Activated CD4-positive, alpha-beta T cell treated with anti-CD3 and anti-CD28 coated beads, Interleukin-2, amount 10 ng/mL, durations not matched to agents 24 days and 14 days (primary cell): ENCODE results near the gene SIN3B. TPM values are rescaled to one million over a fixed set of nuclear protein-coding genes. Genes with fewer than 3 reads are reported as not detected.
"Not testable (repeated sequence)": the region's sequence is repeated elsewhere in the genome, so short reads cannot be mapped to it uniquely, and the experiment has no call there.

ENCODE experiments used
- DNase-seq: peaks from one replicate; pipeline ENCODE4 v3.0.0; 2022
- H3K27ac Mint-ChIP-seq: one replicate; pipeline ENCODE4 v1.8.0; 2022; ENCODE audit warnings: mild to moderate bottlenecking, mixed read lengths
- H3K27me3 Mint-ChIP-seq: one replicate; pipeline ENCODE4 v1.8.0; 2022; ENCODE audit warnings: mixed read lengths
- H3K36me3 Mint-ChIP-seq: one replicate; pipeline ENCODE4 v1.8.0; 2022; ENCODE audit warnings: low read depth, mild to moderate bottlenecking, mixed read lengths
- H3K4me1 Mint-ChIP-seq: one replicate; pipeline ENCODE4 v1.8.0; 2021; ENCODE audit warnings: mixed read lengths
- H3K4me3 Mint-ChIP-seq: one replicate; pipeline ENCODE4 v1.8.0; 2022; ENCODE audit warnings: mild to moderate bottlenecking, moderate library complexity, mixed read lengths
- H3K9me3 Mint-ChIP-seq: one replicate; pipeline ENCODE4 v1.8.0; 2021; ENCODE audit warnings: mixed read lengths
- intact Hi-C: fragments of 100-400 bp; cut with micrococcal nuclease; formaldehyde crosslinking; loops from one replicate; pipeline ENCODE4 v1.15.1; 2023
- total RNA-seq: library from RNA; stranded (reverse); gene quantifications from 2 replicates; pipeline ENCODE4 v1.2.3, GENCODE V29; 2022

SIN3B gene
- total RNA-seq, 1 donor from 2014 or later, result 43.9 TPM

DNA sequence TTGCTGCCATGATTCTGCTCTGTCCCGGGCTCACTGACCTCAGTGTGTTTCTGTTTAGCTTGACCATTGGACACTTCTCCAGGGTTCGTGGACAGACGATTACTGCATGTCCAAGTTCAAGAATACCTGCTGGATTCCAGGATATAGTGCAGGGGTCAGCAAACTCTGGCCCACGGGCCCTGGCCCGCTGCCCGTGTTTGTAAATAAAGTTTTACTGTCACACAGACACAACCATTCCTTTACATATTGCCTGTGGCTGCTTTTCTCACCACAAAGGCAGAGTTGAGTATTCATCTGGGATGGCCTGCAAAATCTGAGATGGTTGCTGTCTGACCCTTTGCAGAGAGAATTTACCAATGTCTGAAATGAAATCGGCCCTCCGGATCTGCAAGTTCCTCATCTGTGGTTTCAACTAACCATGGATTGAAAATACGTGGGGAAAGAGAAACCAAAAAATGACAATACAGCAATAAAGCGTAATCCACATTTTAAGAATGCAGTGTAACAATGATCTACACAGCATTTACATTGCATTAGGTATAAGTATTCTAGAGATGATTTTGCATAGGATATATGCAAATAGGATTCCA lies 33.7 kb downstream of the SIN3B start:
- no peaks in the 10 kb centered on the region for H3K9me3 Mint-ChIP-seq
- peaks cover 24% of the 10 kb centered on the region for H3K36me3 Mint-ChIP-seq
- intact Hi-C loops, result no loop called here
- no peaks in the 10 kb centered on the region for H3K27me3 Mint-ChIP-seq
- no peak overlapping the region for H3K27ac Mint-ChIP-seq
- no peak overlapping the region for H3K4me3 Mint-ChIP-seq
- DNase-seq, result no peak
- H3K4me1 Mint-ChIP-seq, result no peaks in the 10 kb centered on the region

DNA sequence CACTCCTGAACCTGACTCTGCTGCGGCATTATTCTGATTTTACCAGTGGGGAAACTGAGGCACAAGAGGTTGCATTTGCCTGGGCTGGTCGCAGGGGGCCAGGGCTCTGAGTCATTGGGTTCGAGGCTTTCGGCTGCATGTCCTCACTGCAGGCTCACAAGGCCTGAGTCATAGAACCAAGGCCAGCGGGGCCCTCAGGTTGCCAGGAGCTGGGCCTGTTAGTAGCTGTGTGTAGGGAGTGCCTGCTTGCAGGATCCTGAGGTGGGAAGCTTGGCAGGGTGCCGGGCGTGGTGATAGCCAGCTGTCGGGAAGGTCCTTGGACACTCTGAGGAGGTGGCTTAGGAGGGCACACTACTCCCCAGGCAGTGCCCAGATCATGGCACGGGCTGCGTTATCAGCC lies 38.0 kb downstream of the SIN3B start:
- no peak for DNase-seq
- Mint-ChIP-seq H3K4me1 (no peaks in the 10 kb centered on the region), H3K4me3 (no peak overlapping the region), H3K27me3 (no peaks in the 10 kb centered on the region), H3K36me3 (peaks cover 33% of the 10 kb centered on the region), H3K27ac (no peak overlapping the region), H3K9me3 (no peaks in the 10 kb centered on the region)
- intact Hi-C loops, result no loop called here

DNA sequence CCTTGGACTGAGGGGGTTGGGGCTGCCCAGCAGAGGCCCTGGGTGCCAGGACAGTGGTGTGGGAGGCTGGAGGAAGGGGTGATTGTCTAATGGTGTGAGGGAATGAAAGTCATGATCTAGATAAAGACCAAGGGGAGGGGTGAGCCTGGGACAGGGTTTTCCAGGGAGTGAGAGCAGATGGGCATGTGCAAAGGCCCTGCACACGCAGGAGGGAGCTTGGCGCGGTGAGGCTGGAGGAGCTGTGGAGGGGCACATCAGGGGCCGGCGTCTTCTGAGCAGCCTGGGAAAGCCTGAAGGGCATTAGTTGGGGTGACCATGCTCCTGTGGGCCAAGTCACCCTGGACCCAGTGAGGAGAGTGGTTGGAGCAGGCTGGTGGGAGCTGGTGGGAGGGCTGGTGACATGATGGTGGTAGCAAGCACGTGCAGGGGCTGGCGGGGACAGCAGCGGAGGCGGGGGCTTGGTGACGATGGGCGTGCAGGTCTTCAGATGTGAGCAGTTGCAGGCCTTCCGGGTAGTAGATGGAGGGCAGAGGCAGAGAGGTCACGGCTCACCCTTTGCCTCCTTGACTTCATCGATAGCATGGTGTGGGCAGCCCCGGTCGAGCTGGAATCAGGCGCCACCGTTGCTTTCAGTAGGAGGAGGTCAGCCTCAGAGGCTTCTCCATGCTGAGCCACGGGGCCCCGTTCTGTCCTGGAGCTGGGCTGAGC lies 39.4 kb downstream of the SIN3B start:
- Mint-ChIP-seq H3K36me3 (peaks cover 35% of the 10 kb centered on the region), H3K4me1 (no peaks in the 10 kb centered on the region), H3K4me3 (no peak overlapping the region), H3K27ac (no peak overlapping the region), H3K27me3 (no peaks in the 10 kb centered on the region), H3K9me3 (no peaks in the 10 kb centered on the region)
- intact Hi-C loops, result no loop called here
- no peak for DNase-seq

DNA sequence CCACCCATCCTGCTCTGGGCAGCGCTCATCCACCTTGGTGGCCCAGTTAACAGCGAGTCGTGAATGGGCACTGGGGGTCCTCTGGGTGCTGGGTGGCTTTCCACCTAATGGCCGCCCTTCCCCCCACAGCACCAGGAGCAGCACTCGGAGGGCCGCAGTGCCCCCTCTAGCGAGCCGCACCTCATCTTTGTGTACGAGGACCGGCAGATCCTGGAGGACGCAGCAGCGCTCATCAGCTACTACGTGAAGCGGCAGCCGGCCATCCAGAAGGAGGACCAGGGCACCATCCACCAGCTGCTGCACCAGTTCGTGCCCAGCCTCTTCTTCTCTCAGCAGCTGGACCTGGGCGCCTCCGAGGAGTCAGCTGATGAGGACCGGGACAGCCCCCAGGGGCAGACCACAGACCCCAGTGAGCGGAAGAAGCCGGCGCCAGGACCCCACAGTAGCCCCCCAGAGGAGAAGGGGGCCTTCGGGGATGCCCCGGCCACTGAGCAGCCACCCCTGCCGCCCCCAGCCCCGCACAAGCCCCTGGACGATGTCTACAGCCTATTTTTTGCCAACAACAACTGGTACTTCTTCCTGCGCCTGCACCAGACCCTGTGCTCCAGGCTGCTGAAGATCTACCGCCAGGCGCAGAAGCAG lies 40.3 kb downstream of the SIN3B start:
- no peak overlapping the region for H3K4me3 Mint-ChIP-seq
- intact Hi-C loops, result no loop called here
- H3K27me3 Mint-ChIP-seq, result no peaks in the 10 kb centered on the region
- H3K4me1 Mint-ChIP-seq, result peaks cover 4% of the 10 kb centered on the region
- H3K36me3 Mint-ChIP-seq, result peaks cover 38% of the 10 kb centered on the region
- H3K27ac Mint-ChIP-seq, result no peak overlapping the region
- no peak for DNase-seq
- peaks cover 3% of the 10 kb centered on the region for H3K9me3 Mint-ChIP-seq

DNA sequence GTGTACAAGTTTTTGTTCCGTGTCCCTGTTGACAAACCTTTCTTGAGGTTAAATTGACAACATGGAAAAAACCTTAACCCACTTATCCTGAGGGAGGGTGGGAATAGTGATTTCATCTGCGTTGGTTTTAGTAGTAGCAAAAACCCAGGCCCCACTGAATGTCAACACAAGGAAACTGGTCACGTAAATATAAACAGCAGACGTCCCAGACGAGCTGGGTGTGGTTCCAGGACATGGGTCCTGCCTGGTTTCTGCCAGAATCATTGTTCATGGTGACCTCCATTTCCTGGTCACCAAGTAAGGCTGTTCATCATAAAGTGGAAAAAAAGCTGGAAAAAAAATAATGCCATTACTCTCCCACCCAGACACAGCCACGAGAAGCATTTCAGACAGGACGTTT lies 42.7 kb downstream of the SIN3B start:
- Mint-ChIP-seq H3K9me3 (peaks cover 8% of the 10 kb centered on the region), H3K4me3 (no peak overlapping the region), H3K27me3 (no peaks in the 10 kb centered on the region), H3K4me1 (peaks cover 10% of the 10 kb centered on the region), H3K27ac (no peak overlapping the region), H3K36me3 (peaks cover 42% of the 10 kb centered on the region)
- intact Hi-C loops, result no loop called here
- DNase-seq, result no peak

DNA sequence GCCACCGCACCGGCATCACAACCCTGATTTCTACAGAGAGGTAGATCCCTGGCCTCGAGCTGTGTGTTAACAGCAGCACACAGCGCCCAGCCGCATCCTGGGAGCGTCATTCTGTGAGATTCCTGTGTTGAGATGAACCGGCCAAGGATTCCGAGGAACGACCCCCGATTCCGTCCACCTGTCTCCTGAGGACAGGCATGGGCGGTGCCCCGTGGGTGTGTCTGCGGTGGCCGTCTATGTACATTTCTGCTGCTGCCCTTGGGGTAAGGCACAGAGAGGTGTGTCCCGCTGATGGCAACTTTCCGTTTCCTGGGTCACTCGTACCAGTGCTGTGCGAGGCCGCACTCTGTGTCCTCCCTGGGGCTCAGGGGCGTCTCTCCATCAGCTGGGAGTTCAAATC lies 43.5 kb downstream of the SIN3B start:
- intact Hi-C loops, result no loop called here
- Mint-ChIP-seq H3K4me1 (peaks cover 10% of the 10 kb centered on the region), H3K36me3 (peaks cover 50% of the 10 kb centered on the region), H3K9me3 (peaks cover 8% of the 10 kb centered on the region), H3K27me3 (no peaks in the 10 kb centered on the region), H3K4me3 (no peak overlapping the region), H3K27ac (no peak overlapping the region)
- no peak for DNase-seq

DNA sequence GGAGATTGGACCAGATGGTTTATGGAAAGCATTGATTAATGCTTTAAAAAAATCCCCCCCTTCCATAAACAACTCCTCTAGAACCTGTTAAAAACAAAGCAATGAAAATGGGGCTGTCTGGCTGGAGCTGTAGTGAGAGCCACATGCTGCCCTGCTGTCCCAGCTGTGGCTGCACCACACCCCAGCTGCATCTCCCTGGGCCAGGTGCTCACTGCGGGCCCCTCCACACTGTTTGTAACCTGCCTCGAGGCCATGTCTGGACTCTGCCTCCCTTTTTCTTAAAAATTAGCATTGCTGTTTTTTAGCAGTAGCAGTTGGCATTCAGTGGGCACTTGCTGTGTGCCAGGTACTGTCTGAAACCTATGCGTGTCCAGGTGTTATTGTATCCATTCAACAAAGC lies 44.4 kb downstream of the SIN3B start:
- DNase-seq, result no peak
- no peak overlapping the region for H3K4me3 Mint-ChIP-seq
- peaks cover 10% of the 10 kb centered on the region for H3K4me1 Mint-ChIP-seq
- peaks cover 8% of the 10 kb centered on the region for H3K9me3 Mint-ChIP-seq
- peaks cover 49% of the 10 kb centered on the region for H3K36me3 Mint-ChIP-seq
- intact Hi-C loops, result no loop called here
- no peaks in the 10 kb centered on the region for H3K27me3 Mint-ChIP-seq
- H3K27ac Mint-ChIP-seq, result no peak overlapping the region

DNA sequence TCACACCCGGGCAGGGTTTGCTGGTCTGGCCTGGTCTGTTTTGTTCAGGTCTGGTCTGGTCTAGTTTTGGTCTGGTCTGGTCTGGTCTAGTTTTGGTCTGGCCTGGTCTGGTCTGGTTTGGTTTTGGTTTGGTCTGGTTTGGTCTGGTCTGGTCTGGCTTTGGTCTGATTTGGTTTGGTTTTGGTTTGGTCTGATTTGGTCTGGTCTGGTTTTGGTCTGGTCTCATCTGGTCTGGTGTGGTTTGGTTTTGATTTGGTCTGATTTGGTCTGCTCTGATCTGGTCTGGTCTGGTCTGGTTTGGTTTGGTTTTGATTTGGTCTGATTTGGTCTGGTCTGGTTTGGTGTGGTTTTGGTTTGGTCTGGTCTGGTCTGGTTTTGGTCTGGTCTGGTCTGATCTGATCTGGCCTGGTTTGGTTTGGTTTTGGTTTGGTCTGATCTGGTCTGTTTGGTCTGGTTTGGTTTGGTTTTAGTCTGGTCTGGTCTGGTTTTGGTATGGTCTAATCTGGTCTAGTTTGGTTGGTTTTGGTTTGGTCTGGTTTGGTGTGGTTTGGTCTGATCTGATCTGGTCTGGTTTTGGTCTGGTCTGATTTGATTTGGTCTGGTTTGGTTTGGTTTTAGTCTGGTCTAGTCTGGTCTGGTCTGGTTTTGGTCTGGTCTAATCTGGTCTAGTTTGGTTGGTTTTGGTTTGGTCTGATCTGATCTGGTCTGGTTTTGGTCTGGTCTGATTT lies 45.2 kb downstream of the SIN3B start:
- Mint-ChIP-seq H3K36me3 (peaks cover 54% of the 10 kb centered on the region), H3K27ac (peak overlapping the region; percentile 66), H3K9me3 (peaks cover 8% of the 10 kb centered on the region), H3K4me3 (no peak overlapping the region), H3K27me3 (no peaks in the 10 kb centered on the region), H3K4me1 (peaks cover 10% of the 10 kb centered on the region)
- no peak for DNase-seq
- intact Hi-C loops, result no loop called here

DNA sequence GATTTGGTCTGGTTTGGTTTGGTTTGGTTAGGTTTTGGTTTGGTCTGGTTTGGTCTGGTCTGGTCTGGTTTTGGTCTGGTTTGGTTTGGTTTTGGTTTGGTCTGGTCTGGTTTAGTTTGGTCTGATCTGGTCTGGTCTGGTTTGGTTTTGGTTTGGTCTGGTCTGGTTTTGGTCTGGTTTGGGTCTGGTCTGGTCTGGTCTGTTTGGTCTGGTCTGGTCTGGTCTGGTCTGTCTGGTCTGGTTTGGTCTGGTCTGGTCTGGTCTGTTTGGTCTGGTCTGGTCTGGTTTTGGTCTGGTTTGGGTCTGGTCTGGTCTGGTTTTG lies 45.7 kb downstream of the SIN3B start:
- H3K27me3 Mint-ChIP-seq, DNase-seq, H3K9me3 Mint-ChIP-seq, intact Hi-C loops, H3K4me3 Mint-ChIP-seq: not testable (repeated sequence)
- Mint-ChIP-seq H3K36me3 (peaks cover 56% of the 10 kb centered on the region), H3K4me1 (peaks cover 10% of the 10 kb centered on the region), H3K27ac (peak overlapping the region; percentile 66)

DNA sequence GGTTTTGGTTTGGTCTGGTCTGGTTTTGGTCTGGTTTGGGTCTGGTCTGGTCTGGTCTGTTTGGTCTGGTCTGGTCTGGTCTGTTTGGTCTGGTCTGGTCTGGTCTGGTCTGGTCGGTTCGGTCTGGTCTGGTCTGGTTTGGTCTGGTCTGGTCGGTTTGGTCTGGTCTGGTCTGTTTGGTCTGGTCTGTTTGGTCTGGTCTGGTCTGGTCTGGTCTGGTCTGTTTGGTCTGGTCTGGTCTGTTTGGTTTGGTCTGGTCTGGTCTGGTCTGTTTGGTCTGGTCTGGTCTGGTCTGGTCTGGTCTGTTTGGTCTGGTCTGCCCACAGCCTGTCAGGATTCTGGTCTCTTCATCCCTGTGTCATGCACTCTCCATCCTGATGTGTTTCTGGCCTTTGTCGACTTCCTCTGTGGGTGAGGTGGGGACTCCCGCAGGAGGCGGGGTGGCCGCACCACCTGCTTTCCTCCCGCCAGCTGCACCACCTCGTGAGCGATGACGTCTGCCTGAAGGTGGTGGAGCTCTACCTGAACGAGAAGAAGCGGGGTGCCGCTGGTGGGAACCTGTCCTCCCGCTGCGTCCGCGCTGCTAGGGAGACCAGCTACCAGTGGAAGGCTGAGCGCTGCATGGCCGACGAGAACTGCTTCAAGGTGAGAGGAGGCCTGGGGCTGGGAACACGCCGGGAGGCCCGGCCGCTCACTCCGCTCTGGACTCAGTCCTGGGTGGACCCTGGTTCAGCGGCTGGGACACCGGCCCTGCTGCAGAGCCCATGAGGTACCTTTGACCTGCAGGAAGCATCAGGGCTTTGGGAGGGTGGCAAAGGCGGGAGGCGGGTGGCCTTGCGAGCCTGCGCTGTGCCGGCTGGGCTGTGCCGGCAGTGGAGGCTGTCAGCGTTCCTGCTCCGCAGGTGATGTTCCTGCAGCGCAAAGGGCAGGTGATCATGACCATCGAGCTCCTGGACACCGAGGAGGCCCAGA lies 46.7 kb downstream of the SIN3B start:
- DNase-seq, result no peak
- peaks cover 62% of the 10 kb centered on the region for H3K36me3 Mint-ChIP-seq
- H3K9me3 Mint-ChIP-seq, result peaks cover 8% of the 10 kb centered on the region
- H3K27ac Mint-ChIP-seq, result peak overlapping the region; percentile 25
- intact Hi-C loops, result no loop called here
- H3K4me3 Mint-ChIP-seq, result no peak overlapping the region
- H3K4me1 Mint-ChIP-seq, result peaks cover 10% of the 10 kb centered on the region
- no peaks in the 10 kb centered on the region for H3K27me3 Mint-ChIP-seq

DNA sequence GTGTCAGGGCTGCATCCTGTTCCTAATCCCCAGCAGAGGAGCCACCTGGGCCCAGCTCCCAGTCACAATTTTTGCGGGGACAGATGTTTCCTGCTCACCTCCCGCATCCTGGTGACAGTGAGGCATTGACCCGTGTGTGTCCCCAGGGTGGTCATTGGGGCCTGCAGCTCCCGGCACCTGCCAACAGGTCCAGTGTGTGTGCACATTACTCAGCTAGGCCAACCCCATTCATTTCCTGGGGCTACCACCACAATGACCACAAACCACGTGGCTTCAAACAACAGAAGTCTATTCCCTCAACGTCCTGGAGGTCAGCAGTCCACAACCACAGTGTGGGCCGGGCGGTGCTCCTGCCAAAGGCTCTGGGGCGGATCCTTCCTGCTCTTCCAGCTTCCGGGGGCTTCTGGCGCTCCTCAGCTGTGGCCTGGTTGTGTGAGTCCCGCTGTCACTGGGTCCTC lies 47.7 kb downstream of the SIN3B start:
- H3K36me3 Mint-ChIP-seq, result peaks cover 64% of the 10 kb centered on the region
- H3K9me3 Mint-ChIP-seq, result peaks cover 10% of the 10 kb centered on the region
- intact Hi-C loops, result no loop called here
- no peak overlapping the region for H3K27ac Mint-ChIP-seq
- no peak overlapping the region for H3K4me3 Mint-ChIP-seq
- peaks cover 10% of the 10 kb centered on the region for H3K4me1 Mint-ChIP-seq
- H3K27me3 Mint-ChIP-seq, result no peaks in the 10 kb centered on the region
- DNase-seq, result no peak

DNA sequence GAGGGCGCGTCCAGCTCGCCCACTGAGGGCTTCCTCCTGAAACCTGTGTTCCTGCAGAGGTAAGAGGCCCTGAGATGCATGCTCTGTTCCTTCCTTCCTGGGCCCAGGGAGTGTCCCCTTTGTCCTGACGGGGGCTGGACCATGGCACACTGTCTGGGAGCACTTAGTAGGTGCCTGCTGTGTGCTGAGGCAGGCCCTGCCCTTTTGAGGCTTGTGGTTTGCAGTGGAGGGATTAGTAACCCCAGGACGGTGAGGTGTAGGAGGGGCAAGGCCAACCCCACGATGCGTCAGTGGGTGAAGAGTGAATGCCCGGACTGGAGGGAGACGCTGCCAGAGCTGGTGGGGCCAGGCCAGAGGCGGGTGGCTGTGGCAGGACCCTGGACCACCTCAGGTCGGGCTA lies 48.4 kb downstream of the SIN3B start:
- H3K27me3 Mint-ChIP-seq, result no peaks in the 10 kb centered on the region
- DNase-seq, result no peak
- H3K36me3 Mint-ChIP-seq, result peaks cover 66% of the 10 kb centered on the region
- H3K4me1 Mint-ChIP-seq, result peaks cover 10% of the 10 kb centered on the region
- H3K9me3 Mint-ChIP-seq, result peaks cover 17% of the 10 kb centered on the region
- no peak overlapping the region for H3K27ac Mint-ChIP-seq
- H3K4me3 Mint-ChIP-seq, result no peak overlapping the region
- intact Hi-C loops, result no loop called here

DNA sequence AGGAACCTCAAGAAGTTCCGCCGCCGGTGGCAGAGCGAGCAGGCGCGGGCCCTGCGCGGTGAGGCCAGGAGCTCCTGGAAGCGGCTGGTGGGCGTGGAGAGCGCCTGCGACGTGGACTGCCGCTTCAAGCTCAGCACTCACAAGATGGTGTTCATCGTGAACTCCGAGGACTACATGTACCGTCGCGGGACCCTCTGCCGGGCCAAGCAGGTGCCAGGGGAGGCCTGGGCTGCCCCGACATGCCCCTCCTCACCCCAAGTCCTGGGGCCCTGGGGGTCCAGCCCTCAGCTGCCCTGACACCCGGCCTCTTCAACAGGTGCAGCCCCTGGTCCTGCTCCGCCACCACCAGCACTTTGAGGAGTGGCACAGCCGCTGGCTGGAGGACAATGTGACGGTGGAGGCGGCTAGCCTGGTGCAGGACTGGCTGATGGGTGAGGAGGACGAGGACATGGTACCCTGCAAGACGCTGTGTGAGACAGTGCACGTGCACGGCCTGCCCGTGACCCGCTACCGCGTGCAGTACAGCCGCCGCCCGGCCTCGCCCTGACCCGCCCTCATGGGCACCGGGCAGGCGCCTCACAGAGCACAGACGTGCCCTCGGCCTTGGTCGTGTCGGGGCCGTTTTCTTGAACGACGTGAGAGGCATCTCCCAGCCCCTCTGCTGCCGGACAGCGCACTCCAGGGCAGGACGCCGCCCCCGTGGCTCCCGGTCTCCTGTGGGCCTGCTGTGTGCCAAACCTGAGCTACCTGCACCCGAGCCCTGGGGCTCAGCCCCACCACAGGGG lies 49.2 kb downstream of the SIN3B start:
- Mint-ChIP-seq H3K9me3 (peaks cover 21% of the 10 kb centered on the region), H3K4me1 (peaks cover 14% of the 10 kb centered on the region), H3K36me3 (peaks cover 60% of the 10 kb centered on the region), H3K4me3 (no peak overlapping the region), H3K27me3 (no peaks in the 10 kb centered on the region), H3K27ac (no peak overlapping the region)
- intact Hi-C loops, result no loop called here
- DNase-seq, result no peak
